Keratinocyte (primary cell): Measurements from ENCODE around the gene MYT1. TPM values are rescaled to one million over a fixed set of nuclear protein-coding genes. Genes with fewer than 3 reads are reported as not detected.

Experiments used
- DNase-seq: peaks from one replicate; pipeline ENCODE4 v3.0.0-alpha.2; 2011; ENCODE audit warnings: low read depth, missing footprints, low spot score
- FAIRE-seq: peaks from 2 replicates; lab custom pipeline; 2011; peaks lifted over from hg19 to GRCh38; lab: Jason Lieb, UNC
- H2AFZ ChIP-seq: 2 replicates; pipeline ENCODE4 v1.6.0; 2012; ENCODE audit warnings: low read length, control low read depth, inconsistent platforms; ENCODE audit not compliant: control insufficient read depth
- H3K27ac ChIP-seq: 2 replicates; pipeline ENCODE4 v1.5.1; 2011; ENCODE audit warnings: low read length; ENCODE audit not compliant: control insufficient read depth, insufficient read depth
- H3K27me3 ChIP-seq: 3 replicates; pipeline ENCODE4 v1.6.0; 2011; ENCODE audit warnings: low read length; ENCODE audit not compliant: control insufficient read depth, insufficient read depth; ENCODE audit errors: extremely low read depth
- H3K36me3 ChIP-seq, 2 experiments: 2 replicates in 1 of 2; 3 replicates in 1 of 2; pipeline ENCODE4 v1.5.1; 2011; ENCODE audit warnings: low read length in 2 of 2, mild to moderate bottlenecking in 1 of 2; ENCODE audit not compliant: control insufficient read depth in 2 of 2, insufficient read depth in 2 of 2; ENCODE audit errors: extremely low read depth in 1 of 2
- H3K4me1 ChIP-seq: 3 replicates; pipeline ENCODE4 v1.5.1; 2011; ENCODE audit warnings: low read length; ENCODE audit not compliant: control insufficient read depth, insufficient read depth; ENCODE audit errors: extremely low read depth
- H3K4me2 ChIP-seq: 3 replicates; pipeline ENCODE4 v1.6.0; 2011; ENCODE audit warnings: low read depth, low read length; ENCODE audit not compliant: control insufficient read depth, insufficient read depth; ENCODE audit errors: extremely low read depth
- H3K4me3 ChIP-seq, 3 experiments: fragments of 200-600 bp in 1 of 3; sonication (generic) in 1 of 3; 2 replicates in 2 of 3; 3 replicates in 1 of 3; pipeline ENCODE4 v1.5.1; 2011 to 2016; ENCODE audit warnings: low read length in 3 of 3, mild to moderate bottlenecking in 3 of 3, control low read depth in 2 of 3, inconsistent platforms in 1 of 3, low read depth in 1 of 3, mixed read lengths in 1 of 3, mixed run types in 1 of 3, moderate library complexity in 1 of 3; ENCODE audit not compliant: control insufficient read depth in 2 of 3, insufficient read depth in 2 of 3; ENCODE audit errors: extremely low read depth in 1 of 3
- H3K79me2 ChIP-seq: 2 replicates; pipeline ENCODE4 v1.6.0; 2012; ENCODE audit warnings: low read length; ENCODE audit not compliant: control insufficient read depth, insufficient read depth
- H3K9ac ChIP-seq: 3 replicates; pipeline ENCODE4 v1.6.0; 2011; ENCODE audit warnings: low read length; ENCODE audit not compliant: control insufficient read depth, insufficient read depth; ENCODE audit errors: extremely low read depth
- H3K9me1 ChIP-seq: 3 replicates; pipeline ENCODE4 v1.6.0; 2011; ENCODE audit warnings: low read length; ENCODE audit not compliant: control insufficient read depth, insufficient read depth; ENCODE audit errors: extremely low read depth
- H3K9me3 ChIP-seq: 2 replicates; pipeline ENCODE4 v1.5.1; 2012; ENCODE audit warnings: low read depth, low read length; ENCODE audit not compliant: control insufficient read depth
- H4K20me1 ChIP-seq: 3 replicates; pipeline ENCODE4 v1.6.0; 2011; ENCODE audit warnings: low read length; ENCODE audit not compliant: control insufficient read depth, insufficient read depth; ENCODE audit errors: extremely low read depth
- EZH2 ChIP-seq: IDR thresholded peaks from one replicate; pipeline ENCODE4 v1.6.1; 2012; ENCODE audit warnings: inconsistent platforms, mild to moderate bottlenecking, low read length, moderate library complexity
- dilution Hi-C: fragments of 300-500 bp; cut with MboI; formaldehyde crosslinking; loops from one replicate; pipeline ENCODE4 v1.7.0; 2020; ENCODE audit warnings: low sequenced_read_pairs; ENCODE audit not compliant: extremely low pct_ligation_motif_present
- polyA plus RNA-seq, 5 experiments: library from polyadenylated mRNA; depleted of rRNA in 3 of 5; stranded (reverse) in 3 of 5; stranded (forward) in 1 of 5; unstranded in 1 of 5; fragments of >200 nt; gene quantifications; 1 replicate in 1 of 5; 2 replicates in 3 of 5; 3 replicates in 1 of 5; pipeline versions ENCODE4 v1.2.1 to v1.2.3, GENCODE V29; 2011 to 2012; ENCODE audit warnings: missing spikeins in 2 of 5, low read depth in 1 of 5, low replicate concordance in 1 of 5
- TF ChIP-seq, protein P1 (sequence below), 3 experiments: IDR thresholded peaks in 1 of 3; conservative IDR thresholded peaks in 1 of 3; optimal IDR thresholded peaks in 1 of 3; 2 replicates in 2 of 3; 3 replicates in 1 of 3; pipeline versions ENCODE3 to v1.5.1; 2011; ENCODE audit warnings: low read length in 3 of 3, mild to moderate bottlenecking in 3 of 3, moderate library complexity in 2 of 3, control low read depth in 1 of 3, inconsistent platforms in 1 of 3; ENCODE audit not compliant: insufficient read depth in 2 of 3; ENCODE audit errors: extremely low read depth in 1 of 3

Gene MYT1
- polyA plus RNA-seq, 1 donor (not counting 4 experiments of a cell fraction or from before 2014, with no cell fraction given) = not detected

DNA sequence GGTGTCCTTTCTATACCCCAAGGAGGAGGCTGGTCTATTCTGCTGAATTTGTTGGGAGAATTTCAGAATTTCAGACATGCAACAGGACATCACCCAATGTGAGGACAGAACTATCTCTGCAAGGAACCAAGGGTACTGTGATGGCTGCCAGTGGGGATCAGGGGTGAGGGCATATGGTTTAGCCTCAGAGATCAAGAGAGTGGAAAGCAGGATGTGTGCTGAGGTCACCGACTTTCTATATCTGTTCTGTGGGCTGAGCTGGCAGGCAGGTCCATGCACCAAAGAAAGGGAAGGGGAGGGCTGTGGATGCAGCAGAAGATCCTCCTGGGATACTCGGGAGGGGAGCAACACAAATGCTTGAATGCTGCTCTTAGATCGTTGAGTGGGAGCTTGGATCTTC is 28.8 kb downstream of the MYT1 start:
- FAIRE-seq (no peak), DNase-seq (no peak)
- no peak overlapping the region for H3K4me2 ChIP-seq
- peaks cover 9% of the 10 kb centered on the region for H3K27me3 ChIP-seq
- no peak overlapping the region for H3K9ac ChIP-seq
- H4K20me1 ChIP-seq = no peaks in the 10 kb centered on the region
- no peaks in the 10 kb centered on the region for H3K4me1 ChIP-seq
- no peaks in the 10 kb centered on the region for H3K9me3 ChIP-seq
- TF ChIP-seq EZH2 = no peak
- TF ChIP-seq, protein P1, sequence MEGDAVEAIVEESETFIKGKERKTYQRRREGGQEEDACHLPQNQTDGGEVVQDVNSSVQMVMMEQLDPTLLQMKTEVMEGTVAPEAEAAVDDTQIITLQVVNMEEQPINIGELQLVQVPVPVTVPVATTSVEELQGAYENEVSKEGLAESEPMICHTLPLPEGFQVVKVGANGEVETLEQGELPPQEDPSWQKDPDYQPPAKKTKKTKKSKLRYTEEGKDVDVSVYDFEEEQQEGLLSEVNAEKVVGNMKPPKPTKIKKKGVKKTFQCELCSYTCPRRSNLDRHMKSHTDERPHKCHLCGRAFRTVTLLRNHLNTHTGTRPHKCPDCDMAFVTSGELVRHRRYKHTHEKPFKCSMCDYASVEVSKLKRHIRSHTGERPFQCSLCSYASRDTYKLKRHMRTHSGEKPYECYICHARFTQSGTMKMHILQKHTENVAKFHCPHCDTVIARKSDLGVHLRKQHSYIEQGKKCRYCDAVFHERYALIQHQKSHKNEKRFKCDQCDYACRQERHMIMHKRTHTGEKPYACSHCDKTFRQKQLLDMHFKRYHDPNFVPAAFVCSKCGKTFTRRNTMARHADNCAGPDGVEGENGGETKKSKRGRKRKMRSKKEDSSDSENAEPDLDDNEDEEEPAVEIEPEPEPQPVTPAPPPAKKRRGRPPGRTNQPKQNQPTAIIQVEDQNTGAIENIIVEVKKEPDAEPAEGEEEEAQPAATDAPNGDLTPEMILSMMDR (optimal IDR thresholded peaks at IDR 0.05 in 1 of 3, IDR thresholded peaks at IDR 0.05 in 1 of 3, conservative IDR thresholded peaks at IDR 0.05 in 1 of 3; ENCODE audit: extremely low read depth in 1 of 3, insufficient read depth in 2 of 3, low read length in 3 of 3) = no peak
- dilution Hi-C loops = no loop called here
- H3K4me3 ChIP-seq = no peak overlapping the region
- no peaks in the 10 kb centered on the region for H3K36me3 ChIP-seq
- no peak overlapping the region for H3K27ac ChIP-seq
- no peak overlapping the region for H2AFZ ChIP-seq
- no peaks in the 10 kb centered on the region for H3K9me1 ChIP-seq
- no peaks in the 10 kb centered on the region for H3K79me2 ChIP-seq

DNA sequence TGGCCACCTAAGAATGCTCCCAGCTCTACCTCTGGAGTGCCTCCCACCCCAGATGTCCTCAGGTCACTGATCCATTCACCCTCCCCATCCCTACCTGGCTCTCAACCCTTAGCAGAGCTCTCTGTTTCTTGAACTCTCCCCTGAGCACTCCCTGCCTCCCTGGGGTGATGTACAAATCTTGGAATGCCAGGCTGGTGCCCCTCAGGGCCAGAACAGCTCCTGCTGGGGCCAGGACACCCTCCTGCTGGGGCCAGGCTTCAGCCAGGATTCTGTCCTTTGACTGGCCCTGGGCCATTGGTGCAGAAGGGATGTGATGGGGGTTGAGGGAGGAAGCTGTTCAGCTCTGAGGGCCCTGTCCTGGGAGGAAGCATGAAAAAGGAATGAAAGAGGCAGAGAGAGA is 30.0 kb downstream of the MYT1 start:
- Histone ChIP-seq H3K4me3 (no peak overlapping the region), H3K27me3 (peaks cover 15% of the 10 kb centered on the region), H3K27ac (no peak overlapping the region), H3K4me1 (no peaks in the 10 kb centered on the region), H3K79me2 (no peaks in the 10 kb centered on the region), H2AFZ (no peak overlapping the region), H3K9me3 (no peaks in the 10 kb centered on the region), H3K36me3 (no peaks in the 10 kb centered on the region), H4K20me1 (no peaks in the 10 kb centered on the region), H3K9ac (no peak overlapping the region), H3K4me2 (no peak overlapping the region), H3K9me1 (no peaks in the 10 kb centered on the region)
- no peak for DNase-seq
- FAIRE-seq = no peak
- no peak for TF ChIP-seq EZH2
- TF ChIP-seq, protein P1 (optimal IDR thresholded peaks at IDR 0.05 in 1 of 3, IDR thresholded peaks at IDR 0.05 in 1 of 3, conservative IDR thresholded peaks at IDR 0.05 in 1 of 3; ENCODE audit: extremely low read depth in 1 of 3, insufficient read depth in 2 of 3, low read length in 3 of 3) = no peak
- dilution Hi-C loops = no loop called here
